ENCODE data around the gene GLP1R.

DNA sequence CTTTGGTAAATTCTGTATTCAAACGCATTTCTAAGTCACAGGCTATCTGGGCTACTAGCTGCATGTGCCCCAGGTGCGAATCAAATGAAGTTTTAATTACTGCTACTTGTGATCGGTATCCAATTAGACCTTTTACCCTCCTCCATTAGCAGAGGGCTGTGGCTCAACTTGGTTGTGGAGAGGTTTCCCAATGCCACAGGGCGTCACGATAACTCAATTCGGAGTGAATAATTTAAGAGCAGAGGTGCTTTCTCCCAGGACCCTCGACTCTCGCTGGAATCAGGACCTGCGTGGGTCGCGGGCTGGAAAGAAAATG is 65.8 kb downstream of the GLP1R start:
- TF ChIP-seq POLR2A (IDR thresholded peaks at IDR 0.05; ENCODE audit: low read length) (no peak), GATA1 (IDR thresholded peaks at IDR 0.05; ENCODE audit: low read depth, low read length) (no peak)
